IPS-20b (cell line): ENCODE measurements around the gene AGFG2.

ENCODE experiments used
- H3K27ac ChIP-seq: one replicate; pipeline ENCODE4 v1.5.1; 2013; ENCODE audit warnings: low read length
- H3K27me3 ChIP-seq: 2 replicates; pipeline ENCODE4 v1.6.1; 2013; ENCODE audit warnings: mild to moderate bottlenecking, low read length, inconsistent platforms; ENCODE audit not compliant: insufficient read depth
- H3K36me3 ChIP-seq: 2 replicates; pipeline ENCODE4 v1.6.1; 2013; ENCODE audit warnings: low read depth, mild to moderate bottlenecking, inconsistent platforms, low read length, moderate library complexity; ENCODE audit not compliant: insufficient read depth
- H3K4me1 ChIP-seq: 2 replicates; pipeline ENCODE4 v1.6.1; 2013; ENCODE audit warnings: mild to moderate bottlenecking, control low read depth, inconsistent platforms, low read length, moderate library complexity; ENCODE audit not compliant: insufficient read depth
- H3K4me3 ChIP-seq: 2 replicates; pipeline ENCODE4 v1.5.1; 2013; ENCODE audit warnings: mild to moderate bottlenecking, low read length, inconsistent platforms
- H3K9ac ChIP-seq: 2 replicates; pipeline ENCODE4 v1.6.1; 2013; ENCODE audit warnings: low read depth, mild to moderate bottlenecking, inconsistent platforms, low read length, moderate library complexity
- H3K9me3 ChIP-seq: 2 replicates; pipeline ENCODE4 v1.6.1; 2013; ENCODE audit warnings: mild to moderate bottlenecking, low read depth, low read length, inconsistent platforms; ENCODE audit not compliant: insufficient read depth

AGFG2 gene

DNA sequence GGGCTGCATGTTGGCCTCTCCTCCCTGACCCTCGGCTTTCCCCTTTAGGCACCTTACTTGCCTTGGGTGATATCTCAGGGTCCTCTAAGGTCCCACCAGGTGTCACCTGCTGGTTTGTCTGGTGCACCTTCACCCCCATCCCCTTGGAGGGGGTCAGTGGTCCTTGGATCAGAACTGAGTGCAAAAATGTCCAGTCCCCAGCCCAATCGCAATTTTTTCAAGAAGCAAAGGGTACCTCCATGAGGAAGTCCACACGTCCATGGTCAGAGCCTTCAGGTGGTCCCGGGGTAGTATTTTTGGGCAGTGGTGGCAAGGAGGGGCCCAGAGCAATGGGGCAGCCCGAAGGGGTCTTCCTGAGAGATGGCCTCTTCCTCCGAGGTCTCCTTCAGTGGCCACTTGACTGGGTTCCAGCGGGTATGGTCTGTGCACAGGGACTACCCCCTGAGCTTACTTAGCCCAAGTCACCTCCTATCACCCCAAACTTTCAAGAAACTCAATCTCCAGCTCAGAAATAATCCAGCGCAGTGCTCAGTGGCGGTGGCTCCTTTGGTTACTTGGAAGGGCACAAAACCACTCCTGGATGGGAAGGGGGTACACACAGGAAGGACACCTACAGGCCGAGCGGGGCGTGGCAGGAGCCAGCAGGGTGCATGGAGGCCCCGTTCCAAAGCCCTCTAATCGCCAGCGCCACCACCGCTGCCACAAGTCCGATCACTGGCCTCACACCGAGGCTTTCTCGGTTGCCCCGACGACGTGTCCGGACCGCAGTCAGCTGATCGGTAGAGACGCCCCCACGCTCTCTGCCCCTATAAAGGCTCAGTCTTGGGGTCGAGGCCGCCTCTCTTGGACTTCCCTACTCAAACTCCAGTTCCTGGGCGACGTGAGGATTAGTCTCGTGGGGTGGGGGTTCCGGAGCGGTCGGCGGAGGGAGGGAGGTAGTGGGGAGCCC, 30.2 kb downstream of the AGFG2 start:
- Histone ChIP-seq H3K4me3 (peak overlapping the region; percentile 61), H3K36me3 (no peaks in the 10 kb centered on the region), H3K27me3 (peaks cover 24% of the 10 kb centered on the region; the same call in 1 of the 2 replicates), H3K4me1 (peaks cover 10% of the 10 kb centered on the region), H3K27ac (no peak overlapping the region), H3K9ac (peak overlapping the region; percentile 13; the same call in 1 of the 2 replicates), H3K9me3 (no peaks in the 10 kb centered on the region)

- no peak overlapping the region; the same call in 1 of the 2 replicates for H3K4me3 ChIP-seq
- H3K36me3 ChIP-seq = peaks cover 9% of the 10 kb centered on the region
- H3K9me3 ChIP-seq = no peaks in the 10 kb centered on the region
- peaks cover 10% of the 10 kb centered on the region for H3K4me1 ChIP-seq
- peaks cover 24% of the 10 kb centered on the region; the same call in 1 of the 2 replicates for H3K27me3 ChIP-seq
- H3K27ac ChIP-seq = no peak overlapping the region
- no peak overlapping the region for H3K9ac ChIP-seq
These were observed 32.2 kb downstream of the AGFG2 start for GRCh38 chr7:100570954-100571828.

DNA sequence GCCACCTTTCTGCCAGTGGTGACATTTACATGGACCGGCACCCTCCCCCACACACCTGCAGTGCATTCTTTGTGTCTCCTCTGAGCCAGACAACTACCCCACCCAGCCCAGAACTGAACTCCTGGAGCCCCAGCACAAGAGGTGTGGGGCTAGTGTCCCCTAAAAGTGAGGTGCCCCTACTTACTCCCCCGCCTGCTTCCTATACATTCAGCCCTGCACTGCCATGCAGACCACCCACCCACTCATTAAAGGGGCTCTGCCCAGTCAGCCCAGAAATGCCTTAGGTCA, 32.8 kb downstream of the AGFG2 start:
- no peak overlapping the region for H3K27ac ChIP-seq
- peak overlapping the region; percentile 45; the same call in 1 of the 2 replicates for H3K9ac ChIP-seq
- H3K4me3 ChIP-seq = no peak overlapping the region
- peaks cover 15% of the 10 kb centered on the region for H3K36me3 ChIP-seq
- H3K4me1 ChIP-seq = peaks cover 10% of the 10 kb centered on the region
- H3K27me3 ChIP-seq = peaks cover 24% of the 10 kb centered on the region; the same call in 1 of the 2 replicates
- no peaks in the 10 kb centered on the region for H3K9me3 ChIP-seq

DNA sequence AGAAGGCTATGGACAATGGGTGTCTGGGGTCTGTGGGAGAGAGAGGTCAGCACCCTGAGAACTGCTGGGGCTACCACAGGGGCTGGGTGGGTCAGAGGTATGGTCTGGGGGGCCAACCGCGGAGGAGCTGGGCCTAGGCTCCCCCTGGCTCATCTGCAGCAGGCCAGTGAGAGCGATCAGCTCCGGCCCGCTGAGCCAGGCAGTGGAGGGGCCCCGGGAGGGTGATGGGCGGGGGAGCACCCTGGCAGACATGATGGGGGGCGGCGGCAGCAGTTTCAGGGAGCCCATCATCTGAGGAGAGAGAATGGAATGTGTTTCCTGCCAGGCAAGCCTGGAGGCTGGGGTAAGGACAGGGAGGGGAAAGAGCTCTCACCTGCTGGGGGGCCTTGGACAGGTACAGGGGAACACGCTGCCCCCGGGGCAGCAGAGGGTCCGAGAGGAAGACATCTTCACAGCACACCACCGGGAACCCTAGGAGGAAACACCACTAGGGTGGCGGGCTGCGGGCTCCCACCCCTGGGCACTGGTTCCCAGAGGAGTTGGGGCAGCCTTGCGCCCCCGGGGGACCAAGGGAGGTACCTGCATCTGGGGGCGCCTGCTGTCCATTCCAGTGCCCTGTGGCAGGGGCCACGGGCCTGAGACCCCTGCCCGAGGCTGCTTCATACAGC, 33.4 kb downstream of the AGFG2 start:
- H3K27ac ChIP-seq = no peak overlapping the region
- no peak overlapping the region for H3K4me3 ChIP-seq
- peaks cover 10% of the 10 kb centered on the region for H3K4me1 ChIP-seq

DNA sequence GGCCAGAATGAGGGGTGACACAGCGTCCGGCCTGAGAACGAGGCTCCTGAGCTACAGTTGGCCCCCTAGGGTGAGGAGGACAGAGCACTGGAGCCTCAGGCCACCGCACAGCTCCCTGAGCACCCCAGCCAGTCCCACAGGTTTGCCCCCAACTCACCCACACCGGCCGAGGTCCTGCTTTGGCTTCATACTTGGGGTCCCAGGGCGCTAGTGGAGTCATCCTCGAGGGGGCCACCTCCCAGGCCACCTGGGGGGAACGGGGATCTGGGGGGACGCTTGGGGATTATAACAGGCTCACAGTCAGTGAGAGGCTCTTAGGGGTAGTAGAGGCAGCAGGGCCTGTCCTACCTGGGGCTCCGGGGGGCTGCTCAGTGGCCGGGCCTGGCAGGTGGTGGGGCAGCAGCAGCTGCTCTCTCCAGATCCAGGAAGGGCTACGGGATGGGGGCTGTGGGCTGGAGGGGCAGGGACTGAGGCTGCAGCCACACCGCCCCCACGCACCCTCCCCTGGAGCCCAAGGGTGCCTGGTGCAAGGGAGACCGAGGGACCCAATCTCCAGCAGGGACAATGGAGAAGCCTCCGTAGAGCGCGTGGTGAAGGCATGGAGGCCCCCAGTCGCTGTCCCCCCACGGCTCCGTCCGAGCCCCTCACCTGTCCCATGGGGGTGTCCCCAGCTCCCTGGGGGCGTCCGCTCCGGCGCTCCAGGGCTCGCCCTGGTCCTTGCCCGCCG, 34.1 kb downstream of the AGFG2 start:
- H3K27ac ChIP-seq = no peak overlapping the region
- no peak overlapping the region for H3K9ac ChIP-seq
- H3K36me3 ChIP-seq = peaks cover 17% of the 10 kb centered on the region
- H3K4me1 ChIP-seq = peaks cover 10% of the 10 kb centered on the region
- peaks cover 24% of the 10 kb centered on the region; the same call in 1 of the 2 replicates for H3K27me3 ChIP-seq
- no peak overlapping the region for H3K4me3 ChIP-seq
- H3K9me3 ChIP-seq = no peaks in the 10 kb centered on the region

More for the DNA sequence above, 33.4 kb downstream of the AGFG2 start:
- Histone ChIP-seq H3K36me3 (peaks cover 17% of the 10 kb centered on the region), H3K9ac (peak overlapping the region; percentile 45; the same call in 1 of the 2 replicates), H3K27me3 (peaks cover 24% of the 10 kb centered on the region; the same call in 1 of the 2 replicates), H3K9me3 (no peaks in the 10 kb centered on the region)

DNA sequence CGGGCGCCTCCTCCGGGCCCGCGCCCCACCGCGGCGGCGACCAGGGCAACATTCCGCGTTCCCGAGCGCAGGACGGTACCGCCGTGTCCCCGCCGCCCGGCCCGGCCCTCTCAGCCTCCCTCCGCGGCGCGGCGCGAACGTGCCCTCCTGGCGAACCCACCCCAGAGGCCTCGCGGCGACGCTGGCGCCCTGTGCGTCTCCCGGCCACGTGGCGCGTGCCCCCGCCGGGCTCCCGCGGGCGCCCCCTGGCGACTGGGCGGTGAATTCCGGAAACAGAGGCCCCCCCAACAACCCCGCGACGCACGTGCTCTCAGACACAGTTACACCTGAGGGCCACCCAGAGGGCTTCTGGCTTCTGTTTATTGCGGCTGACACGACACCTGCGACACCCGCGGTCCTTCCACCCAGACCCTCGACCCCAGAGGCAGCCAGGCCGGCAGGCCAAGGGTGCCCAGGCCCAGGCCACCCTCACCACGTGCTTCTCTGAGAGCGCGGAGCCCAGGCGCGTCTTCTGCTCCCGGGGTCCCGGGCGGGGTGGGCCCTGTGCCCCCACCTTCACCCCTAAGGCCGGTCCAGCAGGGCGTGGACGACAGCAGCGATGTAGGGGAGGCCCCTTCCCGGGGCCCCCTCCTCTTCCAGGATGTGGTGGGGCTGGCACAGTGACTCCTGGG, 34.8 kb downstream of the AGFG2 start, which contains the start of gene SAP25:
TSS of gene SAP25 (minus strand) at position 210 of the 671 bp plus-strand sequence. CDS start at position 52, 158 bp downstream.
- Histone ChIP-seq H3K4me3 (no peak within 1 kb of the TSS), H3K4me1 (peaks cover 10% of the 10 kb centered on the region), H3K27me3 (peaks cover 21% of the 10 kb centered on the region; the same call in 1 of the 2 replicates), H3K36me3 (peaks cover 22% of the 10 kb centered on the region), H3K9me3 (no peaks in the 10 kb centered on the region), H3K9ac (no peak within 1 kb of the TSS), H3K27ac (no peak within 1 kb of the TSS)

- peaks cover 17% of the 10 kb centered on the region; the same call in 1 of the 2 replicates for H3K27me3 ChIP-seq
- H3K4me1 ChIP-seq = peaks cover 10% of the 10 kb centered on the region
- H3K9ac ChIP-seq = no peak overlapping the region
- no peaks in the 10 kb centered on the region for H3K9me3 ChIP-seq
- no peak overlapping the region for H3K27ac ChIP-seq
- H3K4me3 ChIP-seq = no peak overlapping the region
- H3K36me3 ChIP-seq = peaks cover 27% of the 10 kb centered on the region
These were observed 35.6 kb downstream of the AGFG2 start for GRCh38 chr7:100574362-100575205.

DNA sequence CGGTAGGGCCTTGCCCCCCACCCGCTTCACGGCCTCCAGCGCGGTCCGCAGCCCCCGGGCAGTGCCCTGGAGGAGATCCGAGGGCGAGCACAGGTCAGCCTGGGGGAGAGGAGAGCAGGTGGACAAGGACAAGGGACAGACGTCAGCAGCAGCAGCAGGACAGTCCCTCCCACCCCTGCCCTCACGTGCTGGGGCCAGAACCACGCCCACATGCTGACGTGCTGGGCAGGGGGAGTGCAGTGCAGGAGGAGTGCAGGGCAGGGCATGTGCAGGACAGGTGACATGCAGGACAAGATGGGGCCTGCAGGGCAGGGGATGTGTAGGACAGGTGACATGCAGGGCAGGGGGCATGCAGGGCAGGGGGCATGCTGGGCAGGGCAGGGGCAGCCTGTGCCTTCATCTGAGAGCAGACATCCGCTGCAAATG, 36.2 kb downstream of the AGFG2 start:
- Histone ChIP-seq H3K27me3 (peaks cover 15% of the 10 kb centered on the region; the same call in 1 of the 2 replicates), H3K9ac (no peak overlapping the region), H3K4me3 (no peak overlapping the region), H3K27ac (no peak overlapping the region), H3K4me1 (peaks cover 10% of the 10 kb centered on the region), H3K9me3 (no peaks in the 10 kb centered on the region), H3K36me3 (peaks cover 33% of the 10 kb centered on the region)

DNA sequence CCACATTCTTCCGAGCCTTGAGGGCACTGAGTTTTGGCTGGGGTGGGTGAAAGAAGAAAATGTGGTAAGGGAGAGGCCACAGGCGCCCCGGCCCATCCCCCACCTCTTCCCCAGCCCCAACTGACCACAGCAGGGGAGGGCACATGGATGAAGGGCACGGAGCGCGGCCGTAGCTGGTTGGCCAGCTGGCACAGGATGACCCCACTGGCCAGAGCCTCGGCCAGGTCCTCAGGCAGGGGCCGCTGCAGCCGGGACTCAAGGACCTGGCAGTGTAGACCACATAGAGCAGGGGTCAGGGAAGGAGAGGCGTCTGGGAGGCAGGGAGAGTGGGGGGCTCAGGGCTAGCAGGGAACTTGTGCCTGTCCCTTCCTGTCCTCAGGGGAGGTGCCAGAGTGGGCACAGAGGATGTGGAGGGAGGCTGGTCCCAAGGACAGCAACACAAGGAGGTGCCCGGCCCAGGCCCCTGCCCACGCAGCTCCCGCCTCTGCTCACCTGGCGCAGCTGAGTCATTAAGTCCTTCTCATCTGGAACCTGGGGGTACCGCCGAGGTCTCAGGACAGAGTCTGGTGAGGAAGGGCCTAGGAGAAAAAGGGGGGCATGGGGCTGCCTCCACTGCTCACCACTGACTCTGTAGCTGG, 36.9 kb downstream of the AGFG2 start:
- Histone ChIP-seq H3K27me3 (peaks cover 11% of the 10 kb centered on the region; the same call in 1 of the 2 replicates), H3K9me3 (no peaks in the 10 kb centered on the region), H3K36me3 (peaks cover 39% of the 10 kb centered on the region), H3K9ac (no peak overlapping the region), H3K4me3 (no peak overlapping the region), H3K4me1 (peaks cover 10% of the 10 kb centered on the region), H3K27ac (no peak overlapping the region)
